ENCODE results near the gene RASL12.
"Not testable (repeated sequence)": the region's sequence is repeated elsewhere in the genome, so short reads cannot be mapped to it uniquely, and the experiment has no call there.

The RASL12 gene

DNA sequence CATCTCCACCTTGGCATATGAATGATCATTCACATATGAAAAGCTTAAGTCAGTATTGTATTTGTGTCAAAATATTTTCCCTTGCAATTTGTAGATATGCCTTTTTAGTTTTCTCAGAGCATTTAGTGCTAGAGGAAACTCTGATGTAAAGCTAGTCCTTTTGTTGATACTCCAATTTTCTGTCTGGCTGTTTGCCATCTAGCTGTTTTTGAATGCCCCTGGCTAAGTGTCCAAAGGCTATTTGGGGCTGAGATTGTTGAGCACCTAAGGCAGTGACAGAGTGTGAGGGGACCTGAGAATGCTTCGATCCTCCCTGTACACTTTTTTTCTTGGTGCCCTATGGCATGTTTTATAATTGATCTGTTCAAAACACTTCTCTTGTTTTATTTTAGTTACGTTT, 19.6 kb downstream of the RASL12 start:
- Mint-ChIP-seq H3K27ac (no peak overlapping the region), H3K36me3 (no peaks in the 10 kb centered on the region), H3K4me3 (no peak overlapping the region), H3K4me1 (peaks cover 13% of the 10 kb centered on the region), H3K9me3 (no peaks in the 10 kb centered on the region), H3K27me3 (peaks cover 25% of the 10 kb centered on the region)
- no peak for DNase-seq
- CTCF ChIA-PET: no interaction called here

GRCh38 chr15:65044724-65045481, 22.9 kb downstream of the RASL12 start, which contains the start of gene SLC51B:
TSS of gene SLC51B (plus strand) at chr15:65045387. CDS start at chr15:65050005, 4,618 bp downstream.
- no peaks in the 10 kb centered on the region for H3K9me3 Mint-ChIP-seq
- no peak within 1 kb of the TSS for H3K4me3 Mint-ChIP-seq
- H3K27me3 Mint-ChIP-seq: peaks cover 23% of the 10 kb centered on the region
- no peaks in the 10 kb centered on the region for H3K36me3 Mint-ChIP-seq
- H3K27ac Mint-ChIP-seq: no peak within 1 kb of the TSS
- DNase-seq: no peak
- H3K4me1 Mint-ChIP-seq: peaks cover 9% of the 10 kb centered on the region
- CTCF ChIA-PET: interaction anchor here (2.8 to 3.0 kb wide), 2 partner anchors 9 to 11 kb away, joined by 14 to 15 read pairs; no protein-coding TSS in a partner anchor

DNA sequence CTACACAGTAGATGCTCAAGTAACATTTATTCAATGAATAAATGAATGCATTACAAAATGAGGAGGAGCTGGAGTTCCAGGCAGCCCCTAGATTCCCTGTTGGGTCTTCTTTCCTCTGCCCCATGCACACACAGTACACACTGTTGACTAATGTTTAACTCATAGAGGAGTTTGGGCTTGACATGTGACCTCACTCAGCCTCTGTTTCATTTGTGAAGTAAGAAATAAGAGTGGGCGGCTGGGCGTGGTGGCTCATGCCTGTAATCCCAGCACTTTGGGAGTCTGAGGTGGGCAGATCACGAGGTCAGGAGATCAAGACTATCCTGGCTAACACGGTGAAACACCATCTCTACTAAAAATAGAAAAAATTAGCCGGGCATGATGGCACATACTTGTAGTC, 23.6 kb downstream of the RASL12 start:
- H3K4me1 Mint-ChIP-seq, H3K4me3 Mint-ChIP-seq, H3K36me3 Mint-ChIP-seq, H3K9me3 Mint-ChIP-seq, H3K27ac Mint-ChIP-seq, DNase-seq: not testable (repeated sequence)
- peaks cover 16% of the 10 kb centered on the region for H3K27me3 Mint-ChIP-seq
- CTCF ChIA-PET: interaction anchor here (0.7 to 3.0 kb wide), 3 partner anchors 10 to 166 kb away, joined by 3 to 15 read pairs (median 14); no protein-coding TSS in a partner anchor

DNA sequence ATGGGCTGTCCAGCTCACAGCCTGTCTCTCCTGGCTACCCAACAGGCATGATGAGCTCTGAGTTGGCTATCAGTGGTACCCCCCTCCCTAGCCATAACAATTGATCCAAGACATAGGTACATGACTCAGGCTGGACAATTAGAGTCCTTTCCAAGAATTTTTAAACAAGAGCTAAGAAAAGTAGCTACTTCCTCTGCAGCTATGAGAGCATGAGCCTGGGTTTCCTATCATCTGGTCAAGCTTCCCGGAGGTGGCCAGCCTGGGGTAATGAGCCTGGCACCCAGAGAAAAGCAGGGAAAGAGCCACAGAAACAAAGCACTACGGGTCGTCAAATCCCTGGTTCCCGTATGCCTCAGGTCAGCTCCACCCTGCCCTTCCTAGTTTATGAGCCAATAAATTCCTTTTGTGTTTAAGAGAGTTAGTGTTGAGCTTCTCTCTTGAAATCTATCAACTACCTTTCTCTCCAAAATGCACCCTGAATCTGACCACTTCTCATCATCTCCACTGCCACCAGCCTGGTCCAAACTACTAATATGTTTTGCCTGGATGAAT, 24.9 kb downstream of the RASL12 start:
- CTCF ChIA-PET: interaction anchor here (2.8 to 3.0 kb wide), 2 partner anchors 9 to 11 kb away, joined by 14 to 15 read pairs; no protein-coding TSS in a partner anchor
- Mint-ChIP-seq H3K9me3 (no peaks in the 10 kb centered on the region), H3K27me3 (peaks cover 15% of the 10 kb centered on the region), H3K36me3 (no peaks in the 10 kb centered on the region), H3K4me3 (no peak overlapping the region), H3K4me1 (no peaks in the 10 kb centered on the region), H3K27ac (no peak overlapping the region)
- no peak for DNase-seq

- Mint-ChIP-seq H3K27me3 (peaks cover 15% of the 10 kb centered on the region), H3K36me3 (no peaks in the 10 kb centered on the region), H3K4me3 (no peak overlapping the region), H3K27ac (no peak overlapping the region), H3K4me1 (no peaks in the 10 kb centered on the region), H3K9me3 (no peaks in the 10 kb centered on the region)
- DNase-seq: no peak
- CTCF ChIA-PET: interaction anchor here (0.6 to 3.0 kb wide), 4 partner anchors 8 to 20 kb away, joined by 3 to 15 read pairs (median 8); no protein-coding TSS in a partner anchor
Measured at GRCh38 chr15:65041787-65042186, 26.0 kb downstream of the RASL12 start.

DNA sequence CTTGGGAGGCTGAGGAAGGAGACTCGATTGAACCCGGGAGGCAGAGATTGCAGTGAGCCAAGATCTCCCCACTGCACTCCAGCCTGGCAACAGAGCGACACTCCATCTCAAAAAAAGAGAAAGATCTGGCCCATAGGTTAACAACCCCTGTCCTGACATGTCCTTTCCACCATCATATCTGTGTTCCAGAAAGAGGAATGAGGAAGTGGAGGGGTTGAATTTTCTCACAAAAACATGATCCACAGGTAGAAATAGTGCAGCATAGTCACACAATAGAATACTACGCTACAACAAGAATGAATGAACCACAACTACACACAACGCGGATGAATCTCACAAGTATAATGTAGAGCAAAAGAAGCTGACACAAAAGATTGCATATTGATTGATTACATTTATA, 27.3 kb downstream of the RASL12 start:
- no peaks in the 10 kb centered on the region for H3K4me1 Mint-ChIP-seq
- no peak overlapping the region for H3K4me3 Mint-ChIP-seq
- CTCF ChIA-PET: no interaction called here
- no peaks in the 10 kb centered on the region for H3K36me3 Mint-ChIP-seq
- no peaks in the 10 kb centered on the region for H3K9me3 Mint-ChIP-seq
- H3K27me3 Mint-ChIP-seq: peaks cover 14% of the 10 kb centered on the region
- no peak for DNase-seq
- H3K27ac Mint-ChIP-seq: no peak overlapping the region

DNA sequence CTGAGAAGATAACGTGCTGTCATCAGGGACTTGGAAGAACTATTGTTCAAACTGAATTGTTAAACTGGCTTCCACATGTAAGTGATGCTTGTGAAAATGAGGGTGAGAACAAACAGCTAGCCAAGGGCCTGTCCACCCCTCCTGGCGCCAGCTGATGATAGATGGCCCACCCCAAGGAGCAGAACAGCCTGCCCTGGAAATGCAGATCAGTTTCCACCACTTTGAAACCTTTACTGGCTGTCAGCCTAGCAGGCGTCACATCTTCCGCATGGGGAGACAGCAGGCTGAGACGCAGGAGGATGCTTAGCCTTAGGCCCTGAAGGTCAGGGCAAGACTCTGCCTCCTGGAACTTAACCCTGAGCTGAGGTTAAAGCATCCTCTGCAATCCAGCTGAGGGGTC, 29.0 kb downstream of the RASL12 start:
- DNase-seq: no peak
- CTCF ChIA-PET: interaction anchor here (2.3 kb wide), 1 partner anchor 12 kb away, joined by 6 read pairs; no protein-coding TSS in a partner anchor
- H3K36me3 Mint-ChIP-seq: no peaks in the 10 kb centered on the region
- no peak overlapping the region for H3K27ac Mint-ChIP-seq
- H3K4me1 Mint-ChIP-seq: peaks cover under 1% of the 10 kb centered on the region
- H3K4me3 Mint-ChIP-seq: no peak overlapping the region
- H3K9me3 Mint-ChIP-seq: no peaks in the 10 kb centered on the region
- H3K27me3 Mint-ChIP-seq: peaks cover 7% of the 10 kb centered on the region

DNA sequence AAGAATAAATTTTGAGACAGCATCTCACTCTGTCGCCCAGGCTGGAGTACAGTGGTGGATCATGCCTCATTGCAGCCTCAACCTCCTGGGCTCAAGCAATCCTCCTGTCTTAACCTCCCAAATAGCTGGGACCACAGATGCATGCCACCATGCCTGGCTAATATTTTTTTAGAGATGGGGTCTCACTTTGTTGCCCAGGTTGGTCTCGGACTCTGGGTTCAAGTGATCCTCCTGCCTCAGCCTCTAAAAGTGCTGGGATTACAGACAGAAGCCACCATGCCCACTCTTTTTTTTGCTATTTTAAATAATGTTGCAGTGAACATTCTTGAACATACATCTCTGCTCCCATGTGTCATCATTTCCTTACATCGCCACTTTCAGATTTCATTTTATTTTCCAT, 29.4 kb downstream of the RASL12 start:
- Mint-ChIP-seq H3K36me3 (no peaks in the 10 kb centered on the region), H3K9me3 (no peaks in the 10 kb centered on the region), H3K4me1 (peaks cover 3% of the 10 kb centered on the region), H3K27me3 (peaks cover 7% of the 10 kb centered on the region), H3K4me3 (no peak overlapping the region), H3K27ac (no peak overlapping the region)
- CTCF ChIA-PET: interaction anchor here (2.3 kb wide), 1 partner anchor 12 kb away, joined by 6 read pairs; no protein-coding TSS in a partner anchor
- DNase-seq: no peak

DNA sequence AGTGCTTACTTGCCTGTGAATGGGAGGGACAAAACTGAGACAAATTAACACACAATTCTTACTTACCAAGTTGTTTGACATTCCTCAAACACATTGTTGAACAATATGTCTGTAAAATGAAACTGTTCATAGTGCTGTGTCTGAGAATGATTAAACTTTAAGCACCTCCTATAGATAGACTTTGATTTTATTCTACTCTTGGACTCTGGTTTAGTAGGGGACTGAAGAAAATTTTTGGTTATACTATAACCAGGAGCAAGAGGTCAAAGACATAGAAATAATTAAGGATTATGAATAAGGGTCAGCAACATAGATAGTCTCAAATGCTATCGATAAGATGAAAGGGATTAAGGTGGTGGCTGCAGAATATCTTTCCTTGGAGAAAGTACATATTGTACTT, 30.5 kb downstream of the RASL12 start:
- Mint-ChIP-seq H3K4me3 (no peak overlapping the region), H3K4me1 (peaks cover 9% of the 10 kb centered on the region), H3K27ac (no peak overlapping the region), H3K36me3 (no peaks in the 10 kb centered on the region), H3K27me3 (peaks cover 9% of the 10 kb centered on the region), H3K9me3 (no peaks in the 10 kb centered on the region)
- CTCF ChIA-PET: no interaction called here
- DNase-seq: no peak

DNA sequence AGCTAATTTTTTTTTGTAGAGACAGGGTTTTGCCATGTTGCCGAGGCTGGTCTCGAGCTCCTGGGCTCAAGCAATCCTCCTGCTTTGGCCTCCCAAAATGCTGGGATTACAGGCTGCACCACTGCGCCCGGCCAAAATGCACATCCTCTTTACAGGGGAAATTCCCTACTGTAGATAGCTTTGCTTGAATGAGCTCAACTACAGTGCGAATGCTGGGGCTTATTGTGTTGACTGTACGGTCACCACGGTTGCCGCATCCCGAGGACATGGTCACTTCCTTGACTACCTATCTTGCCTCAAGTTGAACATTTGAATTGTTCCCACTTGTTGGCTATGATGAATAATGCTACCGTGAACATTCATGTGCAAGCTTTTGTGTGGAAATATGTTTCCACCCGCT, 33.1 kb downstream of the RASL12 start:
- Mint-ChIP-seq H3K27me3 (peaks cover 24% of the 10 kb centered on the region), H3K4me3 (no peak overlapping the region), H3K36me3 (no peaks in the 10 kb centered on the region), H3K4me1 (peaks cover 15% of the 10 kb centered on the region), H3K27ac (no peak overlapping the region), H3K9me3 (no peaks in the 10 kb centered on the region)
- CTCF ChIA-PET: interaction anchor here (0.7 to 2.0 kb wide), 6 partner anchors 9 to 350 kb away, joined by 3 to 14 read pairs (median 6); no protein-coding TSS in a partner anchor
- no peak for DNase-seq

- Mint-ChIP-seq H3K4me1 (peaks cover 15% of the 10 kb centered on the region), H3K27ac (no peak overlapping the region), H3K27me3 (peaks cover 24% of the 10 kb centered on the region), H3K36me3 (no peaks in the 10 kb centered on the region), H3K9me3 (no peaks in the 10 kb centered on the region), H3K4me3 (no peak overlapping the region)
- peak; percentile 57 for DNase-seq
- CTCF ChIA-PET: interaction anchor here (0.6 to 3.0 kb wide), 21 partner anchors 10 to 454 kb away, joined by 3 to 18 read pairs (median 3); no protein-coding TSS in a partner anchor
Measured at GRCh38 chr15:65033659-65034269, 34.0 kb downstream of the RASL12 start.

GRCh38 chr15:65032801-65033537, 34.8 kb downstream of the RASL12 start:
- H3K27me3 Mint-ChIP-seq: peaks cover 24% of the 10 kb centered on the region
- H3K9me3 Mint-ChIP-seq: no peaks in the 10 kb centered on the region
- CTCF ChIA-PET: interaction anchor here (0.6 to 3.0 kb wide), 15 partner anchors 10 to 455 kb away, joined by 3 to 18 read pairs (median 7); no protein-coding TSS in a partner anchor
- DNase-seq: peak; percentile 59
- no peak overlapping the region for H3K4me3 Mint-ChIP-seq
- H3K27ac Mint-ChIP-seq: no peak overlapping the region
- no peaks in the 10 kb centered on the region for H3K36me3 Mint-ChIP-seq
- H3K4me1 Mint-ChIP-seq: peaks cover 21% of the 10 kb centered on the region

DNA sequence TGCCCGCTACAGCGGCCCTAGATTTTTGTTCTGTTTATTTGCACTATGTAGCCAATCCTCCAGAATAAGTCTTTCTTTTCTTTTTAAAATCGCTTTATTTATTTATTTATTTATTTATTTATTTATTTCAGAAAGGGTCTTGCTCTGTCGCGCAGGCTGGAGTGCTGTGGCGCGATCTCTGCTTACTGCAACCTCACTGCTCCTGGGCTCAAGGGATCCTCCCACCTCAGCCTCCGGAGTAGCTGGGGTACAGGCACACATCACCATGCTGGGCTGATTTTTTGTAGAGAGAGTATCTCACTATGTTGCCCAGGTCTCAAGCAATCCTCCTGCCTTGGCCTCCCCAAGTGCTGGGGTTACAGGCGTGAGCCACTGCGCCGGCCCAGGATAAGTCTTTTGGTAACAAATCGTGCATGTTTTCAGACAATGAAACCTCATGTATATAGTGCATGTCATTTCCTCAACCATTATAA, 38.0 kb downstream of the RASL12 start:
- DNase-seq: no peak
- Mint-ChIP-seq H3K4me1 (peaks cover 26% of the 10 kb centered on the region), H3K9me3 (no peaks in the 10 kb centered on the region), H3K4me3 (peak overlapping the region; percentile 87), H3K36me3 (peaks cover 14% of the 10 kb centered on the region), H3K27me3 (peaks cover 24% of the 10 kb centered on the region), H3K27ac (peak overlapping the region; percentile 68)
- CTCF ChIA-PET: interaction anchor here (1.9 kb wide), 1 partner anchor 49 kb away, joined by 4 read pairs; no protein-coding TSS in a partner anchor
